ENCODE data around the gene MBP. TPM values are rescaled to one million over a fixed set of nuclear protein-coding genes. Genes with fewer than 3 reads are reported as not detected.

Gene MBP
- total and polyA plus RNA-seq, 2 of the 13 experiments (the other 11 are each of a cell fraction or from before 2014, with no cell fraction given), result 5.0 to 8.5 TPM

DNA sequence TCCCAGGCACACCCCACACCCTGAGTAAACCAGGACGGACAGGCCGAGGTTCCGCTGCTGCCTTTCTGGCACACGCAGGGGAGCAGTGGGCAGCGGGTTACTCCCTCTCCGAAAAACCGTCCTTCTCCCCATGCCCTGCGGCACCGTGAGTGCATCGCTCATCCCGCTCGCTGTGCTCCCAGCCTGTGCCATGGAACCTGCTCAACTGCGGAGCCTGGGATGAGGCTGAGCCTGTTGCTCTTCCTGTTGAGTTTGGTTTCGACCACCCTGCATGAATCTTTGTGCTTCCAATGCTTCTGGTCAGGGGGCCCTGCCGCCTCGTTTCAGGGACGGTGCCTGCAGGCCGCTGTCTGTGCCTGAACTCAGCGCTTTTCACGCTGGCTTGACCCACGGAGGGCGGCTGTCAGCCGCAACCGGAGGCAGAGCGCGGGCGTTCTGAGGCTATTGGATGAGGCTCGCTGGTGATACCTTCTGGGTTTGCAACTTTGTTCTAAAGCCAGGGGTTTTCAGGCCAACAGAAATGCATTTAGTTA lies 106.7 kb downstream of the MBP start:
- Histone ChIP-seq H3K79me2 (ENCODE audit: insufficient read depth, low read length) (no peaks in the 10 kb centered on the region), H4K20me1 (ENCODE audit: insufficient read depth, low read length) (no peaks in the 10 kb centered on the region), H3K36me3 (replicated peaks in 1 of 2; ENCODE audit: control insufficient read depth in 1 of 2, insufficient read depth in 2 of 2, low read length in 2 of 2) (no peaks in the 10 kb centered on the region), H3K4me2 (ENCODE audit: low read depth, low read length) (no peak overlapping the region), H3K27ac (ENCODE audit: extremely low read length, insufficient read depth, low read length) (no peak overlapping the region), H3K4me1 (ENCODE audit: insufficient read depth, low read length) (no peaks in the 10 kb centered on the region), H3K9ac (ENCODE audit: insufficient read depth, low read depth, low read length) (no peak overlapping the region), H2AFZ (ENCODE audit: low read length) (no peak overlapping the region), H3K4me3 (replicated peaks in 1 of 3; ENCODE audit: insufficient read depth in 1 of 3, low read depth in 2 of 3, low read length in 3 of 3) (no peak overlapping the region), H3K27me3 (ENCODE audit: control insufficient read depth in 1 of 2, insufficient read depth in 2 of 2, low read length in 2 of 2) (no peaks in the 10 kb centered on the region), H3K9me3 (ENCODE audit: low read length) (no peaks in the 10 kb centered on the region)
- intact Hi-C loops (cut with micrococcal nuclease; ENCODE audit: unreplicated experiment), result no loop called here
- no peak for ATAC-seq
- no peak for DNase-seq (ENCODE audit: low spot score)
- FAIRE-seq, result no peak
- in situ Hi-C loops (cut with HindIII; ENCODE audit: extremely low pct_ligation_motif_present, low pct_unique_long_range_greater_than_20kb), result no loop called here
- WGBS (ENCODE audit: low lambda C conversion rate), result 98% methylated on average over 26 of the region's 28 CpGs
- BruUV-seq (replicated peaks), result no TSS peak
- ChIA-PET CTCF (ENCODE audit: low intra/inter-chr PET ratio, low total read pairs) (no interaction called here), POLR2A (no interaction called here)
- TF ChIP-seq THAP8 (CRISPR knock-in tag; IDR thresholded peaks at IDR 0.05; ENCODE audit: borderline replicate concordance) (no peak), ZMYM4 (CRISPR knock-in tag; IDR thresholded peaks at IDR 0.05) (no peak), NR1H2 (CRISPR knock-in tag; IDR thresholded peaks at IDR 0.05; ENCODE audit: borderline replicate concordance, low read depth) (no peak), EHMT2 (IDR thresholded peaks at IDR 0.05; ENCODE audit: borderline replicate concordance, low read depth, low read length) (no peak)
- TF ChIP-seq, protein P1, sequence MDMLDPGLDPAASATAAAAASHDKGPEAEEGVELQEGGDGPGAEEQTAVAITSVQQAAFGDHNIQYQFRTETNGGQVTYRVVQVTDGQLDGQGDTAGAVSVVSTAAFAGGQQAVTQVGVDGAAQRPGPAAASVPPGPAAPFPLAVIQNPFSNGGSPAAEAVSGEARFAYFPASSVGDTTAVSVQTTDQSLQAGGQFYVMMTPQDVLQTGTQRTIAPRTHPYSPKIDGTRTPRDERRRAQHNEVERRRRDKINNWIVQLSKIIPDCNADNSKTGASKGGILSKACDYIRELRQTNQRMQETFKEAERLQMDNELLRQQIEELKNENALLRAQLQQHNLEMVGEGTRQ (IDR thresholded peaks at IDR 0.05; ENCODE audit: low read depth, low read length), result no peak
- TF ChIP-seq, protein P1 (CRISPR knock-in tag; IDR thresholded peaks at IDR 0.05; ENCODE audit: borderline replicate concordance), result no peak

Data from HepG2 (cell line).